Thyroid gland (tissue), 4 donors: ENCODE results near the gene BLNK. TPM values are rescaled to one million over a fixed set of nuclear protein-coding genes. Genes with fewer than 3 reads are reported as not detected.
A peak's percentile ranks its signal among the peaks of the same experiment; 100 is the strongest.

ENCODE experiments used
- DNase-seq, 2 donors: peaks; one replicate each; pipeline ENCODE4 v3.0.0-alpha.2; 2019
- H3K27ac ChIP-seq, 3 donors: fragments of 200-600 bp; sonication (generic); 1 replicate in 2 of 3; 2 replicates in 1 of 3; pipeline ENCODE4 v1.5.1; 2016 to 2019; ENCODE audit warnings: mild to moderate bottlenecking in 1 of 3, moderate library complexity in 1 of 3
- H3K27me3 ChIP-seq: fragments of 200-600 bp; sonication (generic); one replicate; pipeline ENCODE4 v1.5.1; 2019
- H3K36me3 ChIP-seq, 2 donors: fragments of 200-600 bp; sonication (generic); one replicate each; pipeline ENCODE4 v1.5.1; 2016 to 2019
- H3K4me1 ChIP-seq, 2 donors: fragments of 200-600 bp; sonication (generic); one replicate each; pipeline ENCODE4 v1.5.1; 2017 to 2019
- H3K4me3 ChIP-seq, 3 donors: fragments of 200-600 bp; sonication (generic); replicated peaks in 1 of 3; 1 replicate in 2 of 3; 2 replicates in 1 of 3; pipeline ENCODE4 v1.5.1; 2016; ENCODE audit warnings: mild to moderate bottlenecking in 1 of 3
- H3K9me3 ChIP-seq: fragments of 200-600 bp; sonication (generic); one replicate; pipeline ENCODE4 v1.5.1; 2017
- CTCF ChIP-seq, 6 experiments: fragments of 200-600 bp in 3 of 6; fragments of 450-650 bp in 3 of 6; sonication (generic) in 3 of 6; IDR thresholded peaks; one replicate each; pipeline ENCODE4 v1.5.1; 2016 to 2019; ENCODE audit warnings: antibody characterized with exemption in 6 of 6, mild to moderate bottlenecking in 2 of 6, inconsistent platforms in 1 of 6, moderate library complexity in 1 of 6
- POLR2A ChIP-seq, 2 donors: fragments of 450-650 bp; IDR thresholded peaks; one replicate each; pipeline ENCODE4 v1.6.1; 2017; ENCODE audit warnings: antibody characterized with exemption in 2 of 2, mild to moderate bottlenecking in 2 of 2, moderate library complexity in 1 of 2
- WGBS, 2 donors: methylation state at CpG; one replicate each; pipeline ENCODE4 v1.1.5; 2017; 5-methylcytosine and 5-hydroxymethylcytosine counted together
- intact Hi-C: fragments of 100-400 bp; cut with DNase I; formaldehyde crosslinking; loops from one replicate; pipeline ENCODE4 v1.15.1; 2023
- total RNA-seq, 4 donors: library from RNA; depleted of rRNA; stranded (reverse); fragments of >200 nt; gene quantifications; one replicate each; pipeline ENCODE4 v1.2.3, GENCODE V29; 2016

BLNK gene
- total RNA-seq, 4 donors from 2014 or later: 5.8 to 36.9 (median 25.7) TPM

- no peaks in the 10 kb centered on the region for H3K9me3 ChIP-seq
- 59 to 72% methylated on average over 2 of the region's 2 CpGs for whole genome bisulfite sequencing, 2 donors
- H3K4me1 ChIP-seq: no peaks in the 10 kb centered on the region
- no peak overlapping the region for H3K4me3 ChIP-seq
- DNase-seq: no peak
- no peak for TF ChIP-seq POLR2A (IDR thresholded peaks at IDR 0.05)
- no peak for TF ChIP-seq CTCF (IDR thresholded peaks at IDR 0.05)
- no peaks in the 10 kb centered on the region for H3K27me3 ChIP-seq
- H3K27ac ChIP-seq: no peak overlapping the region
- intact Hi-C loops: no loop called here
- H3K36me3 ChIP-seq: no peaks in the 10 kb centered on the region
Observed at GRCh38 chr10:96233959-96234358, 37.4 kb downstream of the BLNK start.

GRCh38 chr10:96230527-96230926, 40.8 kb downstream of the BLNK start:
- Histone ChIP-seq H3K4me3 (no peak overlapping the region), H3K27ac (no peak overlapping the region), H3K27me3 (no peaks in the 10 kb centered on the region), H3K4me1 (no peaks in the 10 kb centered on the region), H3K36me3 (no peaks in the 10 kb centered on the region), H3K9me3 (no peaks in the 10 kb centered on the region)
- 89 to 95% methylated on average over 5 to 6 of the region's 6 CpGs for WGBS, 2 donors
- no peak for DNase-seq
- TF ChIP-seq CTCF (IDR thresholded peaks at IDR 0.05): no peak
- TF ChIP-seq POLR2A (IDR thresholded peaks at IDR 0.05): no peak
- intact Hi-C loops: loop anchor here (2.0 kb wide), 1 partner anchor 64 kb away; no protein-coding TSS in a partner anchor

GRCh38 chr10:96229568-96230030, 41.8 kb downstream of the BLNK start:
- Histone ChIP-seq H3K9me3 (no peaks in the 10 kb centered on the region), H3K27ac (no peak overlapping the region), H3K36me3 (no peaks in the 10 kb centered on the region), H3K27me3 (no peaks in the 10 kb centered on the region), H3K4me3 (no peak overlapping the region), H3K4me1 (no peaks in the 10 kb centered on the region)
- peak in 5 of 6 experiments; percentile 49 to 100 (median 91) for TF ChIP-seq CTCF (IDR thresholded peaks at IDR 0.05)
- TF ChIP-seq POLR2A (IDR thresholded peaks at IDR 0.05): no peak
- WGBS, 2 donors: 3 to 9% methylated on average over 7 of the region's 7 CpGs
- peak; percentile 82 to 86 for DNase-seq
- intact Hi-C loops: loop anchor here (2.0 kb wide), 1 partner anchor 65 kb away; no protein-coding TSS in a partner anchor

- Histone ChIP-seq H3K4me1 (no peaks in the 10 kb centered on the region), H3K4me3 (no peak overlapping the region), H3K9me3 (no peaks in the 10 kb centered on the region), H3K36me3 (no peaks in the 10 kb centered on the region), H3K27ac (no peak overlapping the region), H3K27me3 (no peaks in the 10 kb centered on the region)
- no peak for TF ChIP-seq POLR2A (IDR thresholded peaks at IDR 0.05)
- TF ChIP-seq CTCF (IDR thresholded peaks at IDR 0.05): no peak
- intact Hi-C loops: no loop called here
- DNase-seq: no peak
- WGBS, 2 donors: 91% methylated on average over 9 of the region's 9 CpGs
Observed at GRCh38 chr10:96228408-96228994, 42.9 kb downstream of the BLNK start.

GRCh38 chr10:96227206-96227605, 44.2 kb downstream of the BLNK start:
- 87 to 92% methylated on average over 8 to 18 of the region's 19 CpGs for WGBS, 2 donors
- no peaks in the 10 kb centered on the region for H3K9me3 ChIP-seq
- no peaks in the 10 kb centered on the region for H3K4me1 ChIP-seq
- intact Hi-C loops: no loop called here
- H3K4me3 ChIP-seq: no peak overlapping the region
- H3K27ac ChIP-seq: no peak overlapping the region
- no peak for DNase-seq
- no peaks in the 10 kb centered on the region for H3K27me3 ChIP-seq
- no peak for TF ChIP-seq POLR2A (IDR thresholded peaks at IDR 0.05)
- no peak for TF ChIP-seq CTCF (IDR thresholded peaks at IDR 0.05)
- no peaks in the 10 kb centered on the region for H3K36me3 ChIP-seq
